Mesenchymal stem cell (in vitro differentiated cells and primary cell): ENCODE results near the gene GABRA4.

Experiments
- DNase-seq: peaks from one replicate; pipeline ENCODE4 v3.0.0-alpha.2; 2013
- H2AFZ ChIP-seq: one replicate; pipeline ENCODE4 v1.6.1; 2013; ENCODE audit warnings: low read depth, mild to moderate bottlenecking, control low read depth, inconsistent platforms, low read length, moderate library complexity
- H2AK5ac ChIP-seq: 2 replicates; pipeline ENCODE4 v1.6.1; 2013; ENCODE audit warnings: low read length, moderate library complexity, mild to moderate bottlenecking, inconsistent platforms; ENCODE audit not compliant: severe bottlenecking
- H2BK120ac ChIP-seq: one replicate; pipeline ENCODE4 v1.6.1; 2013; ENCODE audit warnings: low read depth, mild to moderate bottlenecking, inconsistent platforms, low read length, moderate library complexity
- H2BK12ac ChIP-seq, 2 experiments: one replicate each; pipeline ENCODE4 v1.6.1; 2013; ENCODE audit warnings: inconsistent platforms in 2 of 2, low read length in 2 of 2, mild to moderate bottlenecking in 2 of 2, moderate library complexity in 2 of 2, control low read depth in 1 of 2
- H2BK15ac ChIP-seq: one replicate; pipeline ENCODE4 v1.6.1; 2013; ENCODE audit warnings: mild to moderate bottlenecking, low read depth, inconsistent platforms; ENCODE audit not compliant: poor library complexity, severe bottlenecking
- H2BK5ac ChIP-seq: 2 replicates; pipeline ENCODE4 v1.6.1; 2013; ENCODE audit warnings: low read depth, mild to moderate bottlenecking, low read length, control low read depth, inconsistent platforms; ENCODE audit not compliant: poor library complexity, severe bottlenecking
- H3K14ac ChIP-seq, 2 experiments: one replicate each; pipeline ENCODE4 v1.6.1; 2013; ENCODE audit warnings: inconsistent platforms in 2 of 2, low read length in 2 of 2, control low read depth in 1 of 2, mild to moderate bottlenecking in 1 of 2, moderate library complexity in 1 of 2
- H3K18ac ChIP-seq, 2 experiments: one replicate each; pipeline ENCODE4 v1.6.1; 2013; ENCODE audit warnings: inconsistent platforms in 2 of 2, low read length in 2 of 2, control low read depth in 1 of 2, low read depth in 1 of 2, mild to moderate bottlenecking in 1 of 2
- H3K23ac ChIP-seq, 2 experiments: one replicate each; pipeline ENCODE4 v1.6.1; 2013; ENCODE audit warnings: inconsistent platforms in 2 of 2, low read length in 2 of 2, mild to moderate bottlenecking in 2 of 2, moderate library complexity in 2 of 2, control low read depth in 1 of 2
- H3K27ac ChIP-seq: 2 replicates; pipeline ENCODE4 v1.5.1; 2013; ENCODE audit warnings: mild to moderate bottlenecking, moderate library complexity, low read length, control low read depth, inconsistent platforms; ENCODE audit not compliant: poor library complexity, severe bottlenecking
- H3K27me3 ChIP-seq, 2 experiments: 2 replicates each; pipeline versions ENCODE4 v1.6.1 to v1.7.0; 2013; ENCODE audit warnings: low read length in 2 of 2, mild to moderate bottlenecking in 2 of 2, moderate library complexity in 2 of 2, control low read depth in 1 of 2, inconsistent platforms in 1 of 2; ENCODE audit not compliant: control insufficient read depth in 1 of 2, insufficient read depth in 1 of 2
- H3K36me3 ChIP-seq, 2 experiments: 2 replicates each; pipeline versions ENCODE4 v1.6.1 to v1.7.0; 2013; ENCODE audit warnings: low read length in 2 of 2, control low read depth in 1 of 2, inconsistent platforms in 1 of 2, low read depth in 1 of 2, mild to moderate bottlenecking in 1 of 2; ENCODE audit not compliant: insufficient read depth in 2 of 2, control insufficient read depth in 1 of 2
- H3K4ac ChIP-seq, 2 experiments: one replicate each; pipeline ENCODE4 v1.6.1; 2013; ENCODE audit warnings: inconsistent platforms in 2 of 2, low read length in 2 of 2, mild to moderate bottlenecking in 2 of 2, moderate library complexity in 2 of 2, control low read depth in 1 of 2, low read depth in 1 of 2
- H3K4me1 ChIP-seq: 2 replicates; pipeline ENCODE4 v1.6.1; 2013; ENCODE audit warnings: low read depth, low read length, control low read depth; ENCODE audit not compliant: control insufficient read depth, insufficient read depth
- H3K4me2 ChIP-seq: 2 replicates; pipeline ENCODE4 v1.6.1; 2013; ENCODE audit warnings: low read length, mild to moderate bottlenecking, inconsistent platforms; ENCODE audit not compliant: poor library complexity, severe bottlenecking
- H3K4me3 ChIP-seq, 2 experiments: 2 replicates each; pipeline versions ENCODE4 v1.5.1 to v1.7.0; 2013; ENCODE audit warnings: low read length in 2 of 2, mild to moderate bottlenecking in 2 of 2, control low read depth in 1 of 2, low read depth in 1 of 2; ENCODE audit not compliant: insufficient read depth in 1 of 2
- H3K79me1 ChIP-seq: replicated peaks from 2 replicates; pipeline ENCODE4 v1.6.1; 2013; ENCODE audit warnings: mild to moderate bottlenecking, control low read depth, low read length, inconsistent platforms; ENCODE audit not compliant: poor library complexity, severe bottlenecking
- H3K9ac ChIP-seq: 2 replicates; pipeline ENCODE4 v1.7.0; 2013; ENCODE audit warnings: mild to moderate bottlenecking, low read length, moderate library complexity
- H3K9me3 ChIP-seq: 2 replicates; pipeline ENCODE4 v1.7.0; 2013; ENCODE audit warnings: mild to moderate bottlenecking, low read length; ENCODE audit not compliant: control insufficient read depth
- H4K8ac ChIP-seq: one replicate; pipeline ENCODE4 v1.6.1; 2013; ENCODE audit warnings: inconsistent platforms, mild to moderate bottlenecking, low read length, moderate library complexity
- H4K91ac ChIP-seq: one replicate; pipeline ENCODE4 v1.6.1; 2013; ENCODE audit warnings: mild to moderate bottlenecking, low read length, inconsistent platforms
- WGBS: methylation state at CpG from one replicate; pipeline ENCODE4 v1.1.7; 2013; ENCODE audit warnings: mixed read lengths; 5-methylcytosine and 5-hydroxymethylcytosine counted together

GABRA4 gene

GRCh38 chr4:46870411-46870810, 123.0 kb downstream of the GABRA4 start:
- DNase-seq: no peak
- no peak overlapping the region for H2BK5ac ChIP-seq
- no peak overlapping the region for H3K18ac ChIP-seq
- no peaks in the 10 kb centered on the region for H3K36me3 ChIP-seq
- H3K14ac ChIP-seq: no peak overlapping the region
- H3K27me3 ChIP-seq: no peaks in the 10 kb centered on the region
- no peak overlapping the region for H3K23ac ChIP-seq
- no peak overlapping the region for H3K9ac ChIP-seq
- H3K4me3 ChIP-seq: no peak overlapping the region
- no peak overlapping the region for H2BK120ac ChIP-seq
- H2BK12ac ChIP-seq: no peak overlapping the region
- no peak overlapping the region for H3K27ac ChIP-seq
- H3K79me1 ChIP-seq: no peaks in the 10 kb centered on the region
- no peaks in the 10 kb centered on the region for H3K9me3 ChIP-seq
- H3K4me2 ChIP-seq: no peak overlapping the region
- WGBS: 62% methylated on average over 2 of the region's 2 CpGs
- no peak overlapping the region for H3K4ac ChIP-seq
- H2AK5ac ChIP-seq: no peak overlapping the region
- no peak overlapping the region for H2AFZ ChIP-seq
- no peaks in the 10 kb centered on the region for H3K4me1 ChIP-seq
- no peak overlapping the region for H2BK15ac ChIP-seq
- H4K91ac ChIP-seq: no peak overlapping the region
- H4K8ac ChIP-seq: no peak overlapping the region
